Panc1 (cell line): ENCODE data around the gene SIGLEC1. TPM values are rescaled to one million over a fixed set of nuclear protein-coding genes. Genes with fewer than 3 reads are reported as not detected.

Source experiments
- ATAC-seq: fragments of 200-7000 bp; cut with Tn5 transposase; 2 replicates; pipeline ENCODE4 v1.9.1; 2020; ENCODE audit warnings: mild to moderate bottlenecking, moderate library complexity
- BruUV-seq: library from RNA; stranded (reverse); fragments of 400-500 nt; replicated peaks from 2 replicates; lab custom pipeline; 2021; lab: Mats Ljungman, UMichigan
- CTCF ChIA-PET: fragments of 300-600 bp; sonication (Branson Sonifier 250); formaldehyde crosslinking; loops from one replicate; lab custom pipeline; 2022; ENCODE audit warnings: antibody characterized with exemption; lab: Charles Lee
- POLR2A ChIA-PET: fragments of 300-600 bp; sonication (Branson Sonifier 250); formaldehyde crosslinking; loops from one replicate; lab custom pipeline; 2022; ENCODE audit warnings: antibody characterized with exemption; lab: Charles Lee
- DNase-seq: peaks from one replicate; pipeline ENCODE4 v3.0.0-alpha.2; 2010; ENCODE audit warnings: low read depth, low spot score
- H3K27ac ChIP-seq: 2 replicates; pipeline ENCODE4 v1.5.1; 2011; ENCODE audit warnings: mild to moderate bottlenecking, low read length, inconsistent platforms
- H3K27me3 ChIP-seq: fragments of 200-500 bp; sonication (Bioruptor generic); 2 replicates; pipeline ENCODE4 v1.6.0; 2014; ENCODE audit warnings: low read length, inconsistent platforms; ENCODE audit not compliant: control insufficient read depth, insufficient read depth
- H3K36me3 ChIP-seq: fragments of 200-500 bp; sonication (Bioruptor generic); 2 replicates; pipeline ENCODE4 v1.5.1; 2014; ENCODE audit warnings: inconsistent platforms, mild to moderate bottlenecking, low read length, moderate library complexity; ENCODE audit not compliant: control insufficient read depth, insufficient read depth
- H3K4me1 ChIP-seq: 2 replicates; pipeline ENCODE4 v1.5.1; 2011; ENCODE audit warnings: inconsistent platforms, mild to moderate bottlenecking, low read length, moderate library complexity; ENCODE audit not compliant: control insufficient read depth, insufficient read depth
- H3K4me3 ChIP-seq, 2 experiments: 2 replicates each; pipeline ENCODE4 v1.5.1; 2011 to 2012; ENCODE audit warnings: low read depth in 2 of 2, low read length in 2 of 2, mild to moderate bottlenecking in 2 of 2, inconsistent platforms in 1 of 2, moderate library complexity in 1 of 2
- H3K9me3 ChIP-seq: fragments of 200-500 bp; sonication (Bioruptor generic); 2 replicates; pipeline ENCODE4 v1.5.1; 2014; ENCODE audit warnings: low read depth, mild to moderate bottlenecking, inconsistent platforms, low read length, moderate library complexity; ENCODE audit not compliant: control insufficient read depth, insufficient read depth
- CTCF ChIP-seq: fragments of 450-650 bp; IDR thresholded peaks from 2 replicates; pipeline ENCODE4 v1.5.1; 2017; ENCODE audit warnings: mild to moderate bottlenecking
- POLR2AphosphoS5 ChIP-seq: IDR thresholded peaks from 2 replicates; pipeline ENCODE4 v1.6.1; 2012; ENCODE audit warnings: mild to moderate bottlenecking, low read depth, low read length, moderate library complexity
- REST ChIP-seq, 2 experiments: IDR thresholded peaks; 2 replicates each; pipeline ENCODE4 v1.6.1; 2011 to 2012; ENCODE audit warnings: low read depth in 2 of 2, control low read depth in 1 of 2, low read length in 1 of 2, mild to moderate bottlenecking in 1 of 2, moderate library complexity in 1 of 2; ENCODE audit not compliant: insufficient read depth in 1 of 2
- SIN3A ChIP-seq: IDR thresholded peaks from 2 replicates; pipeline ENCODE4 v1.6.1; 2012; ENCODE audit warnings: low read depth, mild to moderate bottlenecking, low read length, moderate library complexity, borderline replicate concordance; ENCODE audit not compliant: insufficient read depth
- TCF7L2 ChIP-seq: IDR thresholded peaks from 2 replicates; pipeline ENCODE4 v1.6.1; 2011; ENCODE audit warnings: mild to moderate bottlenecking, low read depth, low read length, inconsistent platforms
- in situ Hi-C: cut with HindIII; loops from 2 replicates; pipeline ENCODE4 v1.10.0; 2016; ENCODE audit warnings: low sequenced_read_pairs, low pct_unique_long_range_greater_than_20kb
- intact Hi-C: fragments of 100-400 bp; cut with micrococcal nuclease; formaldehyde crosslinking; loops from one replicate; pipeline ENCODE4 v1.10.0; 2022; ENCODE audit not compliant: unreplicated experiment
- total RNA-seq: library from RNA; stranded (reverse); gene quantifications from one replicate; pipeline ENCODE4 v1.2.1, GENCODE V29; 2021; ENCODE audit not compliant: unreplicated experiment

The SIGLEC1 gene
- total RNA-seq, 1 experiment from 2014 or later, result 0.03 TPM

- Histone ChIP-seq H3K27ac (no peak overlapping the region), H3K27me3 (peaks cover 1% of the 10 kb centered on the region; the same call in 1 of the 2 replicates), H3K4me3 (no peak overlapping the region), H3K4me1 (no peaks in the 10 kb centered on the region), H3K36me3 (no peaks in the 10 kb centered on the region), H3K9me3 (no peaks in the 10 kb centered on the region)
- DNase-seq (no peak), ATAC-seq (no peak)
- POLR2A ChIA-PET, result no interaction called here
- intact Hi-C loops (no loop called here), in situ Hi-C loops (no loop called here)
- BruUV-seq, result no TSS peak
- CTCF ChIA-PET, result interaction anchor here (1.5 kb wide), 1 partner anchor 12 kb away, joined by 5 read pairs; the partner anchor contains the start of gene ADISSP
- TF ChIP-seq TCF7L2 (no peak), CTCF (no peak), REST (IDR thresholded peaks at IDR 0.05; ENCODE audit: insufficient read depth in 1 of 2, low read depth in 2 of 2, low read length in 1 of 2) (no peak), POLR2AphosphoS5 (no peak), SIN3A (no peak)
Observed at GRCh38 chr20:3755814-3756480, 43.5 kb upstream of the SIGLEC1 start.

GRCh38 chr20:3755269-3755668 lies 42.9 kb upstream of the SIGLEC1 start:
- BruUV-seq, result no TSS peak
- intact Hi-C loops, result no loop called here

More at GRCh38 chr20:3755269-3755668, 42.9 kb upstream of the SIGLEC1 start:
- Histone ChIP-seq H3K4me1 (no peaks in the 10 kb centered on the region; the same call in 1 of the 2 replicates), H3K4me3 (no peak overlapping the region), H3K27ac (no peak overlapping the region), H3K9me3 (no peaks in the 10 kb centered on the region), H3K27me3 (peaks cover 6% of the 10 kb centered on the region), H3K36me3 (no peaks in the 10 kb centered on the region)
- CTCF ChIA-PET, result interaction anchor here (1.5 kb wide), 1 partner anchor 13 kb away, joined by 5 read pairs; the partner anchor contains the start of gene ADISSP
- in situ Hi-C loops, result no loop called here
- DNase-seq, result no peak
- ATAC-seq, result no peak
- POLR2A ChIA-PET, result interaction anchor here (0.6 to 1.1 kb wide), 2 partner anchors 12 to 91 kb away, joined by 3 to 4 read pairs; partner anchors contain the start of gene ADISSP
- no peak for TF ChIP-seq TCF7L2
- no peak for TF ChIP-seq POLR2AphosphoS5
- TF ChIP-seq CTCF, result no peak
- no peak for TF ChIP-seq REST (IDR thresholded peaks at IDR 0.05; ENCODE audit: insufficient read depth in 1 of 2, low read depth in 2 of 2, low read length in 1 of 2)
